HG03521 (cell line): ENCODE results near the gene TPSAB1.
"Not testable (repeated sequence)": the region's sequence is repeated elsewhere in the genome, so short reads cannot be mapped to it uniquely, and the experiment has no call there.

Experiments used
- ATAC-seq: cut with Tn5 transposase; IDR thresholded peaks from one replicate; pipeline ENCODE4 v1.9.1; 2021; ENCODE audit warnings: mild to moderate bottlenecking, moderate library complexity; ENCODE audit not compliant: unreplicated experiment

TPSAB1 gene

GRCh38 chr16:1222553-1223354 is 17.8 kb upstream of the TPSAB1 start:
- no peak for ATAC-seq

- ATAC-seq, result no peak
These were observed 16.9 kb upstream of the TPSAB1 start for GRCh38 chr16:1223355-1224214.

GRCh38 chr16:1224558-1224957 is 15.9 kb upstream of the TPSAB1 start:
- ATAC-seq, result no peak

GRCh38 chr16:1225051-1225451 is 15.5 kb upstream of the TPSAB1 start, which contains the start of gene TPSG1:
Gene TPSG1, minus strand, starts transcription at chr16:1225268. Its CDS starts 16 bp downstream, at chr16:1225252.
- no peak for ATAC-seq

- not testable (repeated sequence) for ATAC-seq
These were observed 14.7 kb upstream of the TPSAB1 start for GRCh38 chr16:1225728-1226311.

- ATAC-seq, result not testable (repeated sequence)
These were observed 13.8 kb upstream of the TPSAB1 start for GRCh38 chr16:1226692-1227091.

GRCh38 chr16:1228227-1228626 is 12.3 kb upstream of the TPSAB1 start:
- not testable (repeated sequence) for ATAC-seq

- not testable (repeated sequence) for ATAC-seq
These were observed 11.0 kb upstream of the TPSAB1 start for GRCh38 chr16:1229476-1229875.

GRCh38 chr16:1230084-1230470 is 10.4 kb upstream of the TPSAB1 start, which contains the start of gene TPSB2:
Gene TPSB2, minus strand, starts transcription at chr16:1230184. Its CDS starts 233 bp downstream, at chr16:1229951.
- ATAC-seq, result not testable (repeated sequence)

- not testable (repeated sequence) for ATAC-seq
These were observed 9.9 kb upstream of the TPSAB1 start for GRCh38 chr16:1230471-1231212.

- not testable (repeated sequence) for ATAC-seq
These were observed 9.2 kb upstream of the TPSAB1 start for GRCh38 chr16:1231301-1231700.

- ATAC-seq, result not testable (repeated sequence)
These were observed 8.3 kb upstream of the TPSAB1 start for GRCh38 chr16:1232049-1232748.

GRCh38 chr16:1236659-1237058 is 3.8 kb upstream of the TPSAB1 start:
- ATAC-seq, result not testable (repeated sequence)

GRCh38 chr16:1237990-1238389 is 2.5 kb upstream of the TPSAB1 start:
- ATAC-seq, result no peak

GRCh38 chr16:1238909-1239308 is 1.6 kb upstream of the TPSAB1 start:
- not testable (repeated sequence) for ATAC-seq

- not testable (repeated sequence) for ATAC-seq
These were observed 930 bp upstream of the TPSAB1 start for GRCh38 chr16:1239575-1239974.

GRCh38 chr16:1241081-1241480 is 576 bp downstream of the TPSAB1 start:
- not testable (repeated sequence) for ATAC-seq

GRCh38 chr16:1243363-1243762 is 2.9 kb downstream of the TPSAB1 start:
- ATAC-seq, result not testable (repeated sequence)

- ATAC-seq, result not testable (repeated sequence)
These were observed 3.7 kb downstream of the TPSAB1 start for GRCh38 chr16:1243907-1244850.
